Fibroblast of skin of back (primary cell): ENCODE results near the gene FAM222A.
A peak's percentile ranks its signal among the peaks of the same experiment; 100 is the strongest.
"Not testable (repeated sequence)": the region's sequence is repeated elsewhere in the genome, so short reads cannot be mapped to it uniquely, and the experiment has no call there.

Source experiments
- DNase-seq: peaks from one replicate; pipeline ENCODE4 v3.0.0-alpha.2; 2013

Gene FAM222A

DNA sequence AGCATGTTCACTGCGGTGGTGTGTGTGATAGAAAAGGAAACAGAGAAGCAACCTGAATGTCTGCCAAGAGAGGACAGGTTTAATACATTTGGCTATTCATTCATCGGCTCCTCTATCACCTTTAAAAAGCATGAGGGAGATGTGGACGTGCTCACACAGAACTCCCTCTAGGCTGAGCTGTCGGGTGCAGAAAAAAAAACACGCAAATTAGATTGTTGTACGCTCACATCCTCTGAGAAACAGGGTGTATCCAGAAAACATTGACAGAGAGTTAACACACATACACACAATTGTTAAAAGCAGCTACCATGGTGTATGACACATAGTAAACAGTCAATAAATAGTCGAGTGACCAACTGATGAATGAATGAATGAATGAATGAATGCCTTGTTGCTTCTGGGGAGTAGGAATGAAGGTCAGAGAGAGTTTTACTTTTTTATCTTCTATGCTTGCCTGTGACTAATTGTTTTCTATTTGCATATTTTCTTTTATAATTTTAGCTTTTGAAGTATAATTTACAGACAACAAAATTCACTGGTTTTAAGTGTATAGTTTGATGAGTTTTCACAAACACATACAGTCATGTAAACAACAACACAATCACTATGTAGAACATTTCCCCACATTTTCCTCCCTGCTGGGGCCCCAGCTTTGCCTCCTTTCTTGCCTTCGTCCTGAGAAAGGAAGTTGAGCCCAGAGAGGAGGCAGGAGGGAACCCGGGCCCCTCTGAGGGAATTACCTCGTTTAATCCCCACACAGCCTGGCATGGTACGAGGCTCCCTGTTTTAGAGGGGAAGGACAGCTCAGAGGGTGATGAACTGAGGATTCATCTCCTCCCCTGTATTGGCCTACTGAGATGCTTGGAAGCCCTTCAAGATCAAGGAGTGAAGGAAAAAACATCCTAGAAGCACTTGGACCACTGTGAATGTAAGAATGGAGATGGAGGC lies 19.7 kb upstream of the FAM222A start:
- no peak for DNase-seq

DNA sequence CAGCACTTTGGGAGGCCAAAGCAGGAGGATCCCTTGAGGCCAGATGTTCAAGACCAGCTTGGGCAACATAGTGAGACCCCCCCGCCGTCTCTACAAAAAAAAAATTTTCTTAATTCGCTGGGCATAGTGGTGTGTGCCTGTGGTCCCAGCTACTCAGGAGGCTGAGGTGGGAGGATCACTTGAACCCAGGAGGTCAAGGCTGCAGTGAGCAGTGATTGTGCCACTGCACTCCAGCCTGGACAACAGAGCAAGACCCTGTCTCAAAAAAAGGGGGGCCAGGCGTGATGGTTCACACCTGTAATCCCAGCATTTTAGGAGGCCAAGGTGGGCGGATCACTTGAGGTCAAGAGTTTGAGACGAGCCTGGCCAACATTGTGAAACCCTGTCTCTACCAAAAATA lies 19.0 kb upstream of the FAM222A start:
- not testable (repeated sequence) for DNase-seq

DNA sequence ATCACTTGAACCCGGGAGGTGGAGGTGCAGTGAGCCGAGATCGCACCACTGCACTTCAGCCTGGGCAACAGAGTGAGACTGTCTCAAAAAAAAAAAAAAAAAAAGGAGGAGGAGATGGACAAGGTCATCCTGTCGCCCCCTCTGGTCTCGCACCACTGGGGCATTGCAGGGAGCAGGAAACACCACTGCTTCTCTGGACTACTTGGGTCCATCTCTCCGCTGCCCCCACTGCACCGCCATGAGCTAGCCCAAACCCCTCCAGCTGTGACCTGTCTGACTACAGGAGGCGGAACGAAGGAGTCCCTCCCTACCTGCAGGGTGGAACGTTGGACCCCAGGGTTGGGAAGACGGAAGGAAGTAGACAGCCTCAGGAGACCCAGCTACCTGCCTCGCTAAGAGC lies 18.2 kb upstream of the FAM222A start:
- no peak for DNase-seq

DNA sequence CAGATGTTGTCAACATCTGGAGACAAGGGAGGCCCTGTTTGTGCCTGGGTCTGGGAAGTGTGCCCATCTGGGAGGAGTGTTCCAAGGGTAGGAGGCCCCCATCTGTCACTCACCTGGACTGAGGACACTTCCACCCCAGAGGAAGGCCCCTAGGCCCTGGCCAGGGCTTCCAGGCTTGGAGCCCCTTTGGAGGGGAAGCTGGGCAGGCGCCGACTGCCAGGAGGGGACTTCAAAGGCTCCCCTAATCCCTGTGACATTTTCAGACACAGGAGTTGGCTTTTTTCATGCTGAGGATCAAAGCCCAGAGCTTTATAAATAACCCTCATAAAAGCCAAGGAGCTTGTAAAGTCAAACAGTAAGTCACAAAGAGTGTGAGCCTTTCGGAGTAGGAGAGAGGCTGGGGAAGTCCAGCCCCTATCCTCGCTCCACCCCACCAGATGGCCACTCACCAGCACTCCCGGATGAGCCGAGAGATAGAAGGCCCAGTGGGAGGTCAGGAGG lies 17.6 kb upstream of the FAM222A start:
- DNase-seq: no peak

DNA sequence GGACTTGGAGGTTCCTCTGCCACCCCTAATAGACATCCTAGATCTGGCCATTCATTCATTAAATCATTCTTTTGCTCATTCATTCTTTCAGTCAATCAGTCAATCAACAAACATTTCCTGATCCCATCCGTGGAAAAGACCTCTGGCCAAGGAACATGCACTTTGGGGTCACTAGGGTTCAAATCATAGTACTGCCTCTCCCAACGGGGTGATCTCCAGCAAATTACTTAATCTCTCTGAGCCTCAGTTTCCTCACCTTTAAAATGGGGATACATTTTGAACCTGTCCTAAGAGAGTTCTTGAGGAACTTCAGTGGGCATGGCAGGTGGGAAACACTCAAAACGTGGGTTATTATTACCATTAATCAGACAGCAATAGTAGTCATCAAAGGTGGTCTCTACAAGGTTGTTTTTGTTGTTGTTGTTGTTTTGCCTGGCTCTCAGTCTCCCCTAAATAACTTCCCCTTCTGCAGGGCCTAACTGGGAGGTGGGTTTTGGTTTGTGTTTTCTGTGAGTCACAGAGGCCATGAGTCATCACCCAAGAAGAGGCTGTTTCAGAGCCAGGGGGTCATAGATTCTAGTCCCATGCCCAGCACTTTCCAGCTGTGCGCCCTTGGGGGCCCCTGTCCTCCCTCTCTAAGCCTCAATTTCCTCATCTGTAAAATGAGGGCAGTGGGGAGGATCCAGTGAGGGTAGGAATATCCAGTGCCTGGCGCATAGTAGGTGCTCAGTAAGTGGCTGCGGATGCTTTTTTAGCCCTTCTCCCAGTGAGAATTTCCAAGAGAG lies 16.9 kb upstream of the FAM222A start:
- peak; percentile 45 for DNase-seq

DNA sequence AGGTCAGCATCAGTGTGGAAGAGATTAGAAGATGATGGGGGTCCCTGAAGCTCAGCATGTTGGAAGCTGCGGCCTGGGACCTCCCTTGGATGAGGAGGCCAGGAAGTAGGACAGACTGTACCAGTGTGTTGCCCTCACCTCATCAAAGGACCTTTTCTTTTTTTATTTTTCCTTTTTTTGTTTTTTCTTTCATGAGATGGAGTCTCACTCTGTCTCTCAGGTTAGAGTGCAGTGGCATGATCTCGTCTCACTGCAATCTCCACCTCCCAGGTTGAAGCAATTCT lies 16.4 kb upstream of the FAM222A start:
- DNase-seq: no peak

DNA sequence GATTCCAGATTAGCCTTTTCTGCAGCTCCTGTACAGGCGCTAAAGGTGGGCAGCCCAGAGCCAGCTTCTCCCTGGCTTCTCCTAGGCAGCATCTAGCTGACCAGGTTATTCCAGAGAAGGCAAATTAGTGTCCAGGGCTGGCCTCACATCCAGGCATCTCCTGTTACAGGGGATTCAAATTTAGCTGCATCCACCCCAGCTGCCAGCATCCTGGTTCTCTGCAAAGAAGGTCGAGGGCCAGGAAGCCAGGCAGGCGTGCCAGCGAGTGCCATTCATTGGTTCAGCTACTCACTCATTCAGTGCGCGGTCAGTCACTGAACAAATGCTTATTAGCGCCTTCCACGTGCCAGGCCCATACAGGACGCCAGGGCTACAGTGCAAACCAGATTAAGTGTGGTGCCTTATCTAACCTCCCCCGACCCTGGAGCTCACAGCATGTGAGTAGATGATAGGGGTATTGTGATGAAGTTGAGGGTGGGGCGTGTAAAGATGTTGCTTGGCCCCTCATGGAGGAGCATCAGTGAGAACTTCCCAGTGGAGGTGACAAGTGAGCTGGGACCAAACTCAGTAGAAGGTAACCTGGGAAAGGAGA lies 15.7 kb upstream of the FAM222A start:
- no peak for DNase-seq

DNA sequence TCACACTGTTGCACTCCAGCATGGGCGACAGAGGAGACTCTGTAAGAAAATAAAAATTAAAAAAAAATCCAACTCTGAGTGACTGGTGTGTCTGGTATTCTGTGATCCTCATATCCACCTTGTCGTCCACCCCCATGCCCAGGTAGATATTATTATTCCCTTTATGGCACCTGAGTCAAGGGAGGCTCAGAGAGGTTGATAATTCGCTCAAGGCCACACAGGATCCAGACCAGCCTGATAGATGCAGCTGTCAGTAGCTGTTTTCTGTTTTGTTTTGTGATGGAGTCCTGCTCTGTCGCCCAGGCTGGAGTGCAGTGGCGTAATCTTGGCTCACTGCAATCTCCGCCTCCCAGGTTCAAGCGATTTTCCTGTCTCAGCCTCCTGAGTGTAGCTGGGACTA lies 14.8 kb upstream of the FAM222A start:
- DNase-seq: no peak

DNA sequence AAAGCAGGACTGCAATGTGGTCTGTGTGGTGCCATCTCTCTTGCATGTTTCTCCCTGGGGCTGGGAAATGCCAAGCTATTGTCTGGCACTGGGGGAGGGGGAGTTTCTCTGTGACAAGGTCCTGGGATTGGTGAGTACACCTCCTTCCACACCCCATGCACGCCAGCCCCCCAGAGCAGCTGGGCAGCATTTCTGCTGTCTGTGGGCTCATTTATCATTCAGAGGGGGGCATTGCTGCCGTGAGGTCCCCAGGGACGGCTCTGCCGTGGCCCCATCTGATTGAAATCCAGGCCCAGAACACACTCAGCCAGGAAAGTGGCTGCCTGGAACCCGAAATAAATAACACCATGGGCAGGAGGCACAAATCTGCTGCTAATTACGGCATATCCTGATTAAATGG lies 12.6 kb upstream of the FAM222A start:
- DNase-seq: no peak

DNA sequence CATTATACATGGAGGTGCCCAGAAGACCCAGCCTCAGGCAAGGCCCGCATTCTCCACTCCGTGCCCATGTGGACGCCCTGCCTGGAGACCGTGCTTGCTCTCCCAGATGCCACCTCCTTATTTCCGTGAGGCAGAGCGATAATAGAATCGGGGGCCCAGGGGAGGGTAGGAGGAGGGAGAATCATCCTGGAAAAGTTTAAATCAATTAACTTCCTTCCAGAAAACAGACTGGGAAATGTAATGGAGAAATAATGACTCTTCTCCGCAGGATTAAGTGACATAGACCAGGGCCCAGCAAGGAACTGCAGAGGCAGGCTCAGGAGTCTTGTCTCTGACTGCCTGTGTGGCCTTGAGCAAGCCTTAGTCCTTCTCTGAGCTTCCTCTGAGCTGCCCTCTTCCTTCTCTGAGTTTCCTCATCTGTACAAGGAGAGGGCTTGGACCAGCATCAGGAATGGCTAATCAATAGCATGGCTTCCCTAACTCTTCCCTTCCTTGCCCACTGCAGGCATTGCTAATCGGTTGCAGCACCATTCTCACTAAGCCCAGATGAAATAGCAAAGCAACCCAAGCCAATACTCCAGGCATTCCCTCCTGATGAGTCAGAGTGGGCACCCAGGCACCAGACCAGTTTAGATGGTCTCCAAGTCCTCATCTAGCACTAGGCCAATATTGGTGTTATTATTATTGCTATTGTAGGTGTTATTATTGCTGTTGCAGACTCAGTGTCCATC lies 11.3 kb upstream of the FAM222A start:
- peak; percentile 13 for DNase-seq

DNA sequence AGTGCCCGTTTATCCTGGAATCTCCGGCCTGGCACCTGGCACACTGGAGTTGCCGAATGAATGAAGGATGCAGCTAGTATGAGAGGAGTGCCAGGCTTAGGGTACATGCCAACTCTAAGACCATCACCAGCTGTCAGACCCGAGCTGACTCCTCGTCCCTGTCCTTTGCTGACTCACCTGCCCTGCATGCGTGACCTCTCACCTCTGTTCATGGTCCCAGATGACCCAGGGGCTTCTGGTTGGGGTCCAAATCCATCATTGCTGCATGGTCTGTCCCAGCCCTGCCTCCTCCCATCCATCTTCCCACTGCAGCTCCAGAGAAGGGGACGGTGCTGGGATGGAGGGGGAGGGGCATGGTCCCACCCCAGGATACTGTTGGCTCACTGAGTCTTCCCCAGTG lies 9.9 kb upstream of the FAM222A start:
- DNase-seq: no peak

DNA sequence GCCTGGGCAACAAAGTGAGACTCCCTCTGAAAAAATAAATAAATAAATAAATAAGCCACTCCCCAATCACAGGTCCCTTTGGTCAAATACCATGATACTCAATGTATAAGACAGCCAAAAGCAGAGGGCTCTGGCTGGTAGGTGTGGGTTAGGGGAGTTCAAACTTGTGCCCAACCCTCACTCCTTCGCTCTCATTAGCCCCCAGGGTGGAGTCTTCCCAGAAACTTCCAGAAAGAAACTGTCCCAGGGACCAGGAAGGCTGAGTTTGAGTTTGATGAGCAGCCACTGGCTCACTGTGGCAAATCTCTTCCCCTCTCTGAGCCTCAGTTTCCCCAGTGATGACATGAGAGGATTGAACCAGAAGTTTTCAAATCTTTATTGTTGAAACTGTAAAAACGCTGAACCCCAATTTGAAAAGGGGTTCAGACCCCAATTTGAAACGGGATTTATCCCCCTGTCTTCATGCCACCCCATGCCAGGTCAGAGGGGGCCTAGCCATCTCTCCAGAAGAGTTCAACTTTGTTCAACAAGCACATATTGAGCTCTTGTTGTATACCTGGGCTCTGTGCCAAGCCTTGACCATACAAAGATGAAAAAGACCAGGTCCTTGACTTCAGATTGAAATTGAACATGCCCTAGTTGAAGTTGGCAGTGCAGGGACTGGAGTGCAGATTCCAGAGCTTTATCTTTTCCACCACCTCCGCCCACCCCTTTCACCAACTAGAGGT lies 9.1 kb upstream of the FAM222A start:
- DNase-seq: no peak

DNA sequence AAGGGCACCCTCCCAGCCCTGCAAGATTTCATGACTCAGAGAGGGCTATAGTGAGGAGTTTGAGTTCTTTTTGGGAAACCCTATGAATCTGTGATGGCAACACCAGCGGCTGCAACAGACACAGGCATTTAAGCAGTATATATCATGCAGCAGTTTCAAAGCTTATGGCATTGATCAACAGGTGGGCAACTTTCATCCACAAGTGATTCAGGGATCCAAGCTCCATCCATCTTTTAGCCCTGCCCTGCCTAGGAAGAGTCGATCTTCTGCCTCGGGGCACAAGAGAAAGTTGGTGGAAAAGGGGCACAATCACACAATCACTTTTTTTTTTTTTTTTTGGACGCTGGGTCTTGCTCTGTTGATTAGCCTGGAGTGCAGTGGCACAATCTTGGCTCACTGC lies 8.3 kb upstream of the FAM222A start:
- no peak for DNase-seq

DNA sequence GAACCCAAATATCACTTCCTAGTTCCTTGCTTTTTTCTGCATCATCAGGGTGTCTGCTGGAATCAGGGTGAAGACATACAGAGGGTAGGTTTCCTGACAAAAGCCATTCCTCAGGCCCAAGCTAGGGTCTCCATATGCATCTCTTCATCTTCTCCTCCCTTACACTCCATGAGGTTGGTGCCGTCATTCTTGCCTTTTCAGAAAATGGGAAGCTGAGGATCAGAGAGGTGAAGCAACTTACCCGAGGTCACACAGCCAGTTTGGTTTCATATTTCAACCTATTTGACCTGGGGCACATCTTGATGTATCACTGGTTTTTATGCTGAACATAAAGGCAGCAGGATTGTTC lies 7.3 kb upstream of the FAM222A start:
- DNase-seq: no peak

DNA sequence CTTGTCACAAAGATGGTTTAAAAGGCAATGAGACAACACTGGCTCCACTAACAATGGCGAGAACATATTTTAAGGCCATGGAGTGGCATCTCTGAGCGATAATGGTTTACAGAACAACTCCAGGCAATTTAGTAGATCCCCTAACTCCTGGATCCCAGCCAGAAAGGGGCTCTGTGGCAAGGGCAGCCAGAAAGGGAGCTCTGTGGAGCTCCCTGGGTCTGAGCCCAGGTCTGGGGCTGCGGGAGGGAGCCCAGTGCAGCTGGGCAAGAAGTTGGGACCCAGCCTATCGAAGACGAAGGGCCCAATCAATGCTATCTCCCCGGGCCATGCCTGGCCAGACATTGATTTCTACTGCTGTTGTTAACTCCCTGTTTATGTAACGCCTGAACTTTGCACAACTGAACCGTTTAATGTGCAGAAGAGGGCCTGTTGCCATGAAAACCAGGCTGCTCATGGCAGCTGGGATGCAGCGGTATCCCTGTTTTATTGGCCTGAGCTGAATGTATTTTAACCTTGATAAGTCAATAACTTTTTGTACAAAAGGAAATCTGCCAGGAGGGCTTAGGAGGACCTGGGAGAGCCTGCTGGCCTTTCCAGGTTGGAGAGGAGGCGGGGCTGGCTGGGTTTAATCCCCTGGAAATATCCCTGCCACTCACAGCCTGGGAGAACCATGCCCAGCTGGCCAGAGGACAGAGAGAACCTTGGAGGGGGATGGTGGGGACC lies 6.7 kb upstream of the FAM222A start:
- no peak for DNase-seq

DNA sequence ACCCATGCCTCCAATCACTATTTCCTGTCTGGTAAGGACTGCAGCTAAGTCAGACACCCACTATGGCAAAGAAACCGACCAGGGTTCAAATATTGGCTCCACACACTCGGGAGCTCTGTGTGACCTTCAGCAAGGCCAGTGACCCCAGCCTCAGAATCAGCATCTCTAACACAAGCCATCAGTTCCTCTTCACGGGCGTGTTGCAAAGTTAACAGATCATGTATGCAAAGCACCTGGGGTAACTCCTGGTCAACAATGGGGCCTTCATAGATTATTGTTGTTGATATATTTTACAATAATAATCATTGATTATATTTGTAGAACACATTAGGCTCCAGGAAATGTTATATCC lies 6.2 kb upstream of the FAM222A start:
- DNase-seq: no peak

DNA sequence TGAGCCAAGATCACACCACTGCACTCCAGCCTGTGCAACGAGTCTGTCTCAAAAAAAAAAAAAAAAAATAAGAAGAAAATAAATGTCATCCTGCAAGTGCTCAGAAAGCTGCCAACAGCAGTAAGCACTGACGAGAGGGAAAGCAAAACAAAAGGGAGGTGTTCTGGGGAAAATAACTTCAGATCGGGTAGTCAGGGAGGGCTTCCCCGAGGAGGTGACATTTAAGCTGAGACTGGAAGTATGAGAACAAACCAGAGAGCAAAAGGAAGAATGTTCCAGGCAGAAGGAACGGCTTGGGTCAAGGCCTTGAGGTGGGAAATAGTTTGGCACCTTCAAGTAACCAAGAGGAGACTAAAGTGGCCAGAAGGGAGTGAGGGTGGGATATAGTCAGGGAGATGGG lies 4.7 kb upstream of the FAM222A start:
- DNase-seq: no peak

DNA sequence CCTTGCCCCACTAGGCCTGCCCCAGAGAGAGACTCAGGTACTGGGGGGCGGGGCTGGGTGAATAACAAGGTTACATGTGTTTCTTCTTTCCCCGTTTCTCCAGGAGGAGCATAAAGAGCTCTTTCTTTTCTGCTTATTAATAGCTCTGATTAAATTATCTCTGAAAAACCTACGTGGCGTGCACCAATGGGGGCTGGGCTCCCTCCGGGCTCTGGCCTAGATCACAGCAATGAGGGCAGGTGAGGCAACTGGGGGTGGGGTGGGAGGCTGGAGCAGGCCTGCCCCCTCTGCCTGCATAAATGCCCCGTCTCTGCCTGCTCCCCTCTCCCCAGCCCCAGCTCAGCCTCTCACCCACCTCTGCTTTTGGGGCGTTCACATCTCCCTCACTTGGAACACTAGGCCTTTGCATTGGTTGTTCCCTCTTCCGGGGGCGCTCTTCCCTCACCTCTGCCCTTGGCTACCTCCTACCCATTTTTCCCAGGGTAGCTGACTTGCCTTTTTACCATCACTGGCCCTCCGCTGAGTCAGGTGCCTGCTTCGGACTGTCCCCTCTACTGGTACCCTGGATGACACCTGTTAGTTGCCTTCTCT lies 4.1 kb upstream of the FAM222A start:
- DNase-seq: no peak

DNA sequence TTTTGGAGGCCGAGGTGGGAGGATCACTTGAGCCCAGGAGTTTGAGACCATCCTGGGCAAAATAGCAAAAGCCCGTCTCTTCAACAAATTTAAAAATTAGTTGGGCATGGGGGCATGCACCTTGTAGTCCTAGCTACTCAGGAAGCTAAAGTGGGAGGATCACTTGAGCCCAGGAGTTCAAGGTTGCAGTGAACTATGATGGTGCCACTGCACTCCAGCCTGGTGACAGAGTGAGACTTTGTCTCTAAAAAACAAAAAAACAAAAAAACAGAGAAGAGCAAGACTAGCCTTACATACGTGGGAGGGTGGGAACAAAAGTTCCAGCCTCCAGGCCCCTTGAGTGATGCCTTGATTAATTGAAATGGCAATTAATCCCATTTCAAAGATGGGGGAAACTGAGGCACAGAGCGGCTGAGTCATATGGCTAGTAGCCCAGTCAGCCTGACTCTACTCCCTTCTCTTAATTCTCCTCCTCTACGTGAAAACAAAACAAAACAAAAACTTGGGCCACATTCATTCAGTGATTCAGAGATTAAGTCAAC lies 3.3 kb upstream of the FAM222A start:
- DNase-seq: peak; percentile 67

DNA sequence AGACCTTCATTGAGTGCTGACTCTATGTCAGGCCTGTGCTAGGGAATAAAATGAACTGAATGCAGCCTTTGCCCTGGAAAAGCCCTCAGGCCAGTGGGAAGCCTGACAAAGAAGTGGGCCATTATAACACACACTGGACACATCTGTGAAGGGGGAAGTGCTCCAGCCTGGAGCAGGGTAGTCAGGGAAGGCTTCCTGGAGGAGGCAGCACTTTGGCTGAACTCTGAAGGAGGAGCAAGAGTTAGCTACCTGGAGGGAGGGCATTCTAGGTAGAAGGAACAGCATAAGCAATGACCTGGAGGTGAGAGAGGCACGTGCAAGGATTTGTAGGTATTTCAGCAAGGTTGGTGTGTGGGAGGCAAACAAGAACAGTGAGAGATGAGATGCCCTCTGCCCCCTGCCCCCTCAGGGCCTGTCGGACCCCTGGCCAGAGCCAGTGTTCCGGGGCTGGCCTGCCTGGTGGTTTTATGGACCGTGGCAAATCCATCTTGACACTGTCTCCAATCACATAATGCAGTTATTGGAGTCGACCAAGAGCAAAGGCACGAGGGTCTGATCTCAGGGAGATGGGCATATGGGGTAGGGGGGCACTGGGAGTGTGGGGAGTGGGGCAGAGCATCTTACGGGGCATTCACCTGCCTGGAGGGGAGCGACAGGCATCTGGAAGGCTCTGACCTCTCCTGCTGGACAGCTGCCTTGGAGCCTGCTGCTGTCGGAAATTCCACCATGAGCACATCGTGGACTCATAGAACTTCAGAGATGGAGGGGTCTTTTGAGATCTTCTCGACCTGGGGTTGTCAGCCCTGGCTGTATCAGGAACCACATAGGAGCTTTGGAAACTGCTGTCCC lies 2.7 kb upstream of the FAM222A start:
- DNase-seq: no peak
